Measurements from ENCODE around the gene RRP1B.

Gene RRP1B

GRCh38 chr21:43721206-43721605, 61.8 kb downstream of the RRP1B start:
- no peak for DNase-seq
- ATAC-seq, result no peak

DNA sequence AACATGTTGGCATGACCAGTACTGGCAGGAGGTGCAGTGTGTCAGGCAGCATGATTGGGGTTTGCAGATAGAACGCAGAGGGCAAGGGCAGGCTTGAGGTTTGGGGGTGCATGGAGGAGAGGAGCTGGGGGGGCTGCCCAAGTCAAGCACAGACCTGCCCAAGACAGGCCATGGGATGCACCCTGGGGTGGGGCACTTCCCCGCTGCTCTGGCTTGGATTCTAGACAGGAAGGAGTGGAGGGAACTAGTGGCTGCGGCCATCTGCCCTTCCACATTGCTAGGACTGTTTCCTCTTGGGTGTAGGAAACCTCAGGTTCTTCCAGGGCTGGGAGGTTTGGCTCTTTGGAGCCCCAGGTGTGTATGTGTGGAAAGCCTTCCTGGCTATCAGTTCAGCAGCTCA, 62.6 kb downstream of the RRP1B start:
- ATAC-seq, result no peak

GRCh38 chr21:43723648-43724047, 64.3 kb downstream of the RRP1B start:
- ATAC-seq (no peak), DNase-seq (no peak)

More for the DNA sequence above, 62.6 kb downstream of the RRP1B start:
- no peak for DNase-seq

GRCh38 chr21:43726686-43727518, 67.5 kb downstream of the RRP1B start:
- DNase-seq, result no peak
- no peak for ATAC-seq

GRCh38 chr21:43727519-43728153, 68.3 kb downstream of the RRP1B start:
- no peak for ATAC-seq
- DNase-seq, result no peak

GRCh38 chr21:43728154-43728466, 68.8 kb downstream of the RRP1B start:
- no peak for DNase-seq
- ATAC-seq, result no peak

DNA sequence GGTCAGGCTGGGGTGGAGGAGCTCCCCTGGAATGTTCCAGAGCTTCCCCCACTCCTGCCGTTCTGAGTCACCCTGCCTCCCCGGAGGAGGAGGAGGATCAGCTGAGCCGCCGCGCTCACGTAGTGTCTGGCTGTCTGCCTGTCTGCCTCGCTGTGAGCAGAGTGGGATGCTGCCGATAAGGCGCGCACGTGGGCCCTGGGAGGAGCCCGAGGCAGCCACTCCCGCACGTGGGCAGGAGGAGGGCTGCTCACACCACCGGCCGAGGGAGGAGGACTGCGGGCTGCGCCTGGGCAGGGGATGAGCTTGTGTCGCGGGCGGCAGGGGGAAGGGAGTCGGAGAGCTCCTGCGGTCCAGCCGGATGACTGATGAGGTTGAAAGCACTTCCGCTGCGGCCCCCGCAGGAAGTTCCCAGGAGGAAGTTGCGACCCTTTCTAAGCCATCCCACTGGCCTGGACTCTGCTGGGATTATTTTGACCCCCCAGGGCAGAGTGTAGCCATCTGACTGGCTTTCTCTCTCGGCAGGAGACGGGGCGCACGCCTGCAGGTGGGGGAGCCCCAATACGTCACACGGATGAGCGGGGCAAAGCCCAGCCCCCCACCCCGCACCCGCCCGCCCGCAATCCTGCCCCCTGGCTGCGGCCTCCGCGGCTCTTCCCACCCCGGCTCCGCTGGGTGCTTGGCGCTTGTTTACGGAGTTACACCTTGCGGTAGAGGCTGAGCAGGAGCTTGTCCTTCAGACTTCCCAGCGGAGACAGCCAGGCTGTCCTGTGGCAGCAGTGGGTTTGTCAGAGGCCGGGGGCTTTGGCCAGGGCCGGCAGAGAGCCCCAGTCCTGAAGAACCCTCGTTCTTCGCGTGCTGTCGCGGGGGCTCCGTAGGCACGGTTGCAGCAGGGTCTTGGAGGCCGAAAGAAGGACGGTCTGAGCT, 69.4 kb downstream of the RRP1B start:
- peak; percentile 90 for ATAC-seq
- peak; percentile 91 for DNase-seq

- ATAC-seq, result no peak
These were observed 72.1 kb downstream of the RRP1B start for GRCh38 chr21:43731476-43731875.

DNA sequence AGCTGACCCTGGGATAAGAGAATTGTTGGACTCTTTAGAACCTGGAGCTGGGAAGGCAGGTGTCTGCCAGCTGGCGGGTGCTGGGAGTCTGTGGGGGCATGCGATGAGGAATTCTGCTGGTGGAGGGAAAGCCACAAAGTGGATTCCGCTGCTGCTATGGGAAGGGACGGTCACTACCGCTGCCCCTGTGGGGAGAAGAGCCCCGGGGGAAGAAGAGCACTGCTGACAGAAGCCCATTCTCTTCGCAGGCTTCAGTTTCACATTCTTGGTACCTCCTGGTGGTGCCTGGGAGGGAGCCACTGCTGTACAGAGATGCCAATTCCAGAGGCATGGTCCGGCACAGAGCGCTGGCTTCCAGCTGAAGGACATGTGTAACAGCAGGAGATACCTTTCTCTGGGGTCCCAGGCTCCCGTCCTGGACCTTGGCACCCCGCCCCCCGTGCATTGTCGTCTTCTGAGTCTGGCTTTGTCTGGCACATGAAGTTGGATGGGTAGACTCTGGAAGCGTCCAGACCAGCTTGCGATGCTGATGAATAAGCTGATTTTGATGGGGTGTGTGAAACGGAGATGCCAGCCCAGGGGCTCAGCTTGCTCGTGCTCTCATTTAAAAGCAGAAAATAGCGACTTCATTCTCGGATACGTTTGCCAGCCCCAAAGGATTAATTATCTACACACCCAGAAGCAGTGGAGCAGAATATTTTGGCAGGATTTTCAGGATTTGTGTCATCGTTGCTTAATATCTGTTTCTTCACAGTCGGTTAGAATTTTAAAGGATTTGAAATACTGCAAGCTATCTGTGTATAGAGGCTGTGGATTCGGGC, 72.7 kb downstream of the RRP1B start:
- DNase-seq (no peak), ATAC-seq (no peak)

More at GRCh38 chr21:43731476-43731875, 72.1 kb downstream of the RRP1B start:
- no peak for DNase-seq

DNA sequence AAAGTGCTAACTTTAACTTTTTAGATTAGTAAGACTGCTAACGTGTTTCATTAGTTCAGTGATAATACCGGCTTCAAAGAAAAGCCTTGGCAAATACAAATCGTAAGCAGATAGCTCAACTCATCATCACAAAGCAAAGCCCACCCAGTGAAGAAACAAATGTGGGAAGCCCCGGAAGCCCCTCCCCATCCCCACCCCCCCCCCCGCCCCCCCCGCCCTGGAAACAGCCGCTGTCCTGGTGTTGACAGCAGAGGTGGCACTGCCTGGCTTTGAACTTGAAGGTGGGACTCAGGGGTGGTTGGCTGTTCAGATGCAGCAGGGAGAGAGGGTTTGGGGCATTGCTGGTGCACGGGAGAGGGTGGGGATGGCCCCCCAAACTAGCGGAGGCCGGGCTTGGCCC, 73.7 kb downstream of the RRP1B start:
- ATAC-seq (no peak), DNase-seq (no peak)

DNA sequence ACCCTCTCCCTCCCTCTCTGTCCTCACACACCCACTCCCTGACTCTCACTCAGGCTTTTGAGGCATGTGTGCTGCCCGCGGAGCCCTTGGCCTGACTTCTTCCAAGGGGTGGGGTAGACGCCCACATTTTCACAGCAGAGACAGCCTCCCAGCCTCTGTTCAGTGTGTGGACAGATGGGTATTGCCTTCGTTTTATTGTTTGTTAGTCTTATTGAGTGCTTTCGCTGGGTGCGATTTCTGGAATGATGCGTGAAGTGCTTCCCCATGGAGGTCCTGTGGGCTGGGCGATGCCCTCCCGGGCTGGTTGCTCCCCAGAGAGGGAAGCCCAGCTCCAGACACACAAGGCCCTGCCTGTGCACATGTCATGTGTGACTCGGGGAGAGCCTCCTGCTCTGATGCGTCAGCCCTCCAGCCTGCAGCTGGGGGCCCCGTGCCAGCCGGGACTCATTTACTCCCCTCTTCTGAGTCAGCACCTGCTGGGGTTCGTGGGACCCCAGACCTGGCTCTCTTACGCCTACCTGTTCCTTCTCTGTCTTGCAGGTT, 74.2 kb downstream of the RRP1B start:
- ATAC-seq (peak; percentile 53), DNase-seq (no peak)

DNA sequence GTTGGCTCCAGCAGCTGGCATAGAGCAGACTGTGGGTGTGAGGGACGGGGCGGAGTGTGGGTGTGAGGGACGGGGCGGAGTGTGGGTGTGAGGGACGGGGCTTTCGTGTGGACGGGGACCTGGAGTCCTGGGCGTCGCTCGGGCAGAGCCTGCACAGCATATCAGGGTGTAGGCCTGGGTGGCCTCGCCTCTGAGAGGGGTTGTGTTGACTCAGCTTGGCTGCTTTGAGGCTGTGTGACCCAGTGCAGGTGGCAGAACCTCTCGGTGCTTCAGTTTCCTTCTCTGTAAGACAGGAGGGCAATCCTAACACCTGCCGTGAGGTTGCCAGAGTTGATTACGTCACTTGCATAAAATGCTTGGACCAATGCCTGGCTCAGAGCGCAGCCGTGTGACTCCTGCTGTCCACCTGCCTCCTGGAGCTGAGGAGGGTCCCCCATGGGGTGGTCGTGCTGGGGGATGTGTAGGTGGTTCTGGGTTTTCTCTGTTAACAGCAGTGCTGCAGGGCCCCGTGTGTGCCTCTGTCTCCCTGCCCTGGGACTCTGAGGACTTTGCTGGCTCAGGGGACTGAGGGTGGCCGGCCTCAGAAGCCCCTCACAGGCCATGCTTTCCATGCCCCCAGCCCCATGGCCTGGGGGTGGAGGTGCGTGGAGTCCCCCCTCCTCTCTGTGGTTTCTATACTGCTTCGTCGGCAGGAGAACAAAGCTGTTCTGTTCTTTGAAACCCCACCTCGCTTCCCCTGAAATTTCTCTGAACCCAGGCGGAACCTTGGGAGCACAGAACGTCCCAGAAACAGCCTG, 75.0 kb downstream of the RRP1B start:
- DNase-seq, result no peak
- peak; percentile 62 for ATAC-seq

DNA sequence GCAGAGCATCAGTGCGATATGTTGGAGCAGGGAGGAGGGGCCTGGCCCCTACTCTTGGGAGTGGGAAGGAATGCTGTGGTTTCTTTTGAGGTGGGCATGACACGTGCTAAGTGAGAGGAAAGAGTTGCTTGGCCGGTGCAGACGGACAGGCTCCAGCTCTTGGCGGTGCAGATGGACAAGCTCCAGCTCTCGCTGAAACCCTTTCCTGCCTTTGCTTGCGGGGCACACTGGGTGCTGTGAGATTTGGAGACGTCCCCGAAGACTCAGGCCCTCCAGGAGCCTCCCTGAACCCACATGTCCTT, 75.5 kb downstream of the RRP1B start:
- no peak for ATAC-seq
- no peak for DNase-seq

- no peak for ATAC-seq
These were observed 76.1 kb downstream of the RRP1B start for GRCh38 chr21:43735236-43736091.

DNA sequence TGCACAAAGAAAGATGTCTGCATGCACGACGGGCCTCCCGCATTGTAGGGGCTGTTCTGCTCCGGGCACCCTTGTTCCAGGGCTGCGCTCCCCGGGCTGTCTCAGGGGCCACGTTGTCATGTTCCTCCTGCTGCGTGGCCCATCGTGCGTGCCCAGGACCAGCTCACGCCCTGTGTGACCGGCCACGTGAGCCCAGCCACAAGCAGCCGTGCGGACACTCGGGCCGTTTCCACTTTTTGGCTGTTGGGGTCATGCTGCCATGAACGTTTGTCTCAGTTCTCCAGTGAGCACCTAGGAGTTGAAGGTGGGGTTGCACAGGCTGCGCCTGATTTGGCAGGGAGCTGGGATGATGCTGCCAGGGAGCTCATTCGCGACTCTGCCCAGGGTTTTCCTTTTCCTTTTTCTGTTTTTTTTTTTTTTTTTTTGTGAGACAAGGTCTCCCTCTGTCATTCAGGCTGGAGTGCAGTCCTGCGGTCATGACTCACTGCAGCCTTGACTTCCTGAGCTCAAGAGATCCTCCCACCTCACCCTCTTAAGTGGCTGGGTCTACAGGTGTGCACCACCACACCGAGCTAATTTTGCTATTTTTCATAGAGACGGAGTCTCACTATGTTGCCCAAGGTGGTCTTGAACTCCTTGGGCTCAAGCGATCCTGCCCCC, 77.0 kb downstream of the RRP1B start:
- no peak for ATAC-seq
- DNase-seq, result no peak

More at GRCh38 chr21:43735236-43736091, 76.1 kb downstream of the RRP1B start:
- no peak for DNase-seq

- no peak for ATAC-seq
- DNase-seq, result no peak
These were observed 78.0 kb downstream of the RRP1B start for GRCh38 chr21:43737158-43737950.

- ATAC-seq, result no peak
- DNase-seq, result no peak
These were observed 80.5 kb downstream of the RRP1B start for GRCh38 chr21:43739621-43740435.

All from stimulated activated naive CD8-positive, alpha-beta T cell treated with anti-CD3 and anti-CD28 coated beads, Interleukin-15, Interleukin-2, amounts not matched to agents 100 U/mL and 50 U/mL, for 24 hours (primary cell).